B cell (primary cell): ENCODE measurements around the gene DTNA.

ENCODE experiments used
- EZH2 ChIP-seq: IDR thresholded peaks from 2 replicates; pipeline ENCODE4 v1.6.1; 2012; ENCODE audit warnings: borderline replicate concordance, low read depth, mild to moderate bottlenecking, moderate library complexity, low read length; ENCODE audit not compliant: insufficient read depth, poor library complexity, severe bottlenecking
- TF ChIP-seq, protein P1 (sequence below): fragments of 200-600 bp; IDR thresholded peaks from one replicate; pipeline ENCODE4 v1.8.0; 2022; ENCODE audit warnings: antibody characterized with exemption, mild to moderate bottlenecking

GRCh38 chr18:34820360-34821065 is 110.4 kb downstream of the DTNA start:
- TF ChIP-seq, protein P1, sequence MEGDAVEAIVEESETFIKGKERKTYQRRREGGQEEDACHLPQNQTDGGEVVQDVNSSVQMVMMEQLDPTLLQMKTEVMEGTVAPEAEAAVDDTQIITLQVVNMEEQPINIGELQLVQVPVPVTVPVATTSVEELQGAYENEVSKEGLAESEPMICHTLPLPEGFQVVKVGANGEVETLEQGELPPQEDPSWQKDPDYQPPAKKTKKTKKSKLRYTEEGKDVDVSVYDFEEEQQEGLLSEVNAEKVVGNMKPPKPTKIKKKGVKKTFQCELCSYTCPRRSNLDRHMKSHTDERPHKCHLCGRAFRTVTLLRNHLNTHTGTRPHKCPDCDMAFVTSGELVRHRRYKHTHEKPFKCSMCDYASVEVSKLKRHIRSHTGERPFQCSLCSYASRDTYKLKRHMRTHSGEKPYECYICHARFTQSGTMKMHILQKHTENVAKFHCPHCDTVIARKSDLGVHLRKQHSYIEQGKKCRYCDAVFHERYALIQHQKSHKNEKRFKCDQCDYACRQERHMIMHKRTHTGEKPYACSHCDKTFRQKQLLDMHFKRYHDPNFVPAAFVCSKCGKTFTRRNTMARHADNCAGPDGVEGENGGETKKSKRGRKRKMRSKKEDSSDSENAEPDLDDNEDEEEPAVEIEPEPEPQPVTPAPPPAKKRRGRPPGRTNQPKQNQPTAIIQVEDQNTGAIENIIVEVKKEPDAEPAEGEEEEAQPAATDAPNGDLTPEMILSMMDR: no peak
- no peak for TF ChIP-seq EZH2
